SK-N-SH treated with all-trans-retinoic acid at 6 μM for 48 hours (cell line): Measurements from ENCODE around the gene SSUH2.

ENCODE experiments used
- ATAC-seq: fragments of 200-7000 bp; cut with Tn5 transposase; 3 replicates; pipeline ENCODE4 v1.9.1; 2020; ENCODE audit warnings: mild to moderate bottlenecking, moderate library complexity
- ARNTL ChIP-seq: fragments of 450-650 bp; formaldehyde crosslinking; IDR thresholded peaks from 2 replicates; pipeline ENCODE4 v1.5.0; 2020; ENCODE audit warnings: low read depth, mild to moderate bottlenecking, moderate library complexity, borderline replicate concordance
- BACH2 ChIP-seq: fragments of 250-450 bp; sonication (Bioruptor Pico); IDR thresholded peaks from 2 replicates; pipeline ENCODE4 v1.9.0; 2021; ENCODE audit warnings: mild to moderate bottlenecking, borderline replicate concordance
- ESRRG ChIP-seq: fragments of 250-450 bp; sonication (Bioruptor Pico); IDR thresholded peaks from 2 replicates; pipeline ENCODE4 v1.6.1; 2021; ENCODE audit warnings: mild to moderate bottlenecking
- GLIS3 ChIP-seq: fragments of 250-450 bp; sonication (Bioruptor Pico); IDR thresholded peaks from 2 replicates; pipeline ENCODE4 v1.5.0; 2020; ENCODE audit warnings: mild to moderate bottlenecking, moderate library complexity
- ISL1 ChIP-seq: fragments of 250-450 bp; sonication (Bioruptor Pico); IDR thresholded peaks from 2 replicates; pipeline ENCODE4 v2.1.2; 2022; ENCODE audit warnings: mild to moderate bottlenecking, moderate library complexity
- OSR1 ChIP-seq: fragments of 250-450 bp; sonication (Bioruptor Pico); IDR thresholded peaks from 2 replicates; pipeline ENCODE4 v1.8.0; 2022; ENCODE audit warnings: moderate library complexity, mild to moderate bottlenecking, inconsistent platforms
- PPARA ChIP-seq: fragments of 250-450 bp; sonication (Bioruptor Pico); IDR thresholded peaks from 2 replicates; pipeline ENCODE4 v1.5.0; 2020; ENCODE audit warnings: mild to moderate bottlenecking, borderline replicate concordance
- RARB ChIP-seq: fragments of 250-450 bp; sonication (Bioruptor Pico); IDR thresholded peaks from 2 replicates; pipeline ENCODE4 v1.8.0; 2021; ENCODE audit warnings: mild to moderate bottlenecking, moderate library complexity
- SNAI2 ChIP-seq: fragments of 250-450 bp; sonication (Bioruptor Pico); IDR thresholded peaks from 2 replicates; pipeline ENCODE4 v1.5.0; 2020; ENCODE audit warnings: mild to moderate bottlenecking, moderate library complexity
- TOX ChIP-seq: fragments of 250-450 bp; sonication (Bioruptor Pico); IDR thresholded peaks from 2 replicates; pipeline ENCODE4 v1.8.0; 2021; ENCODE audit warnings: mild to moderate bottlenecking, moderate library complexity, borderline replicate concordance
- ZC3H10 ChIP-seq: fragments of 250-450 bp; sonication (Bioruptor Pico); IDR thresholded peaks from 2 replicates; pipeline ENCODE4 v1.5.1; 2021; ENCODE audit warnings: mild to moderate bottlenecking, moderate library complexity
- ZFP3 ChIP-seq: fragments of 250-450 bp; sonication (Bioruptor Pico); IDR thresholded peaks from 2 replicates; pipeline ENCODE4 v1.5.0; 2020; ENCODE audit warnings: mild to moderate bottlenecking, moderate library complexity
- ZFP30 ChIP-seq: fragments of 450-650 bp; formaldehyde crosslinking; IDR thresholded peaks from 2 replicates; pipeline ENCODE4 v1.5.0; 2022; ENCODE audit warnings: mild to moderate bottlenecking, moderate library complexity
- ZNF565 ChIP-seq: fragments of 450-650 bp; formaldehyde crosslinking; conservative IDR thresholded peaks from 2 replicates; pipeline ENCODE4 v1.5.0; 2020; ENCODE audit warnings: low read depth, mild to moderate bottlenecking, moderate library complexity
- ZNF8 ChIP-seq: fragments of 450-650 bp; formaldehyde crosslinking; IDR thresholded peaks from 2 replicates; pipeline ENCODE4 v1.5.0; 2020; ENCODE audit warnings: mild to moderate bottlenecking, moderate library complexity
- TF ChIP-seq, protein P1 (sequence below): fragments of 250-450 bp; sonication (Bioruptor Pico); IDR thresholded peaks from 2 replicates; pipeline ENCODE4 v1.8.0; 2021; ENCODE audit warnings: low read depth, mild to moderate bottlenecking, moderate library complexity, borderline replicate concordance
- TF ChIP-seq, protein P2 (sequence below): fragments of 250-450 bp; sonication (Bioruptor Pico); IDR thresholded peaks from 2 replicates; pipeline ENCODE4 v1.5.1; 2021; ENCODE audit warnings: mild to moderate bottlenecking, moderate library complexity
- TF ChIP-seq, protein P3 (sequence below): fragments of 250-450 bp; sonication (Bioruptor Pico); IDR thresholded peaks from 2 replicates; pipeline ENCODE4 v1.5.0; 2020; ENCODE audit warnings: mild to moderate bottlenecking, moderate library complexity
- TF ChIP-seq, protein P4 (sequence below): fragments of 250-450 bp; sonication (Bioruptor Pico); IDR thresholded peaks from 2 replicates; pipeline ENCODE4 v1.8.0; 2020; ENCODE audit warnings: mild to moderate bottlenecking, moderate library complexity, borderline replicate concordance
- TF ChIP-seq, protein P5 (sequence below): fragments of 250-450 bp; sonication (Bioruptor Pico); IDR thresholded peaks from 2 replicates; pipeline ENCODE4 v1.5.1; 2020; ENCODE audit warnings: low read depth, mild to moderate bottlenecking, moderate library complexity

The SSUH2 gene

DNA sequence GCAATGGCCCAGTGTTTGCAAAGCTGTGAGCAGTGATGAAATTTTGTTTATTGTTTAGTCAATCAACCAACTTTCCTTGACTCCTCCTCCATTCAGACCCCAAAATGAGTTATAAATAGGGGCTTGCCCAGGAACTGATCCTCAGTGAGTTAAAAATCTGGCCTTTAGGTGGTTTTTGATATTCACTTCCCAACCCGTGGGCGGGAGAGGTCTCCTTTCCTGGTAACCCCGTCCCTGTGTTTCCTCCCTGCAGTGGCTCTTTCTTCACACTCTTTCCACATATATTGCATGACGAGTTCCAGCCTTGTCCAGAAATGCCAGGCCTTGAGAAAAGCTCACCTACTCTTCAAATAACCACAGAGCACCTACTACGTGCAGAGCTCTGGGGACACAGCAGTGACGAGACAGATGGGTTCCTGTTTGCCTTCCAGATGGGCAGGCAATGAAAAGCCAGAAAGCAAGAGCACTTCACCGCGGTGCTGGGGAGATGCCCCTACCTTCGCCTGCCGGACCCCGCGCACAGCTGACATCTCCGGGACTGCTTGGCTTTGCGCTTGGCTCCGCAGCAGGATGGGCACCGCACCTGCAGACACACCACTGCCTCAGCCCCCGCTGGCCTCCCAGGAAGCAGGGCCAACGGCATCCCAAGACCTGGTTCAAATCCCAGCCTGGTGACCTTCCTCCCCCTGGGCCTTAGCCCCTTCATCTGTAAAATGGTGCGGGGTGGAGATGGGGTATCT, 17.2 kb downstream of the SSUH2 start:
- TF ChIP-seq GLIS3 (CRISPR knock-in tag) (no peak), ZFP30 (CRISPR knock-in tag) (no peak), SNAI2 (CRISPR knock-in tag) (no peak), ZNF8 (CRISPR knock-in tag) (no peak), ZNF565 (CRISPR knock-in tag) (no peak), RARB (CRISPR knock-in tag) (no peak), ESRRG (CRISPR knock-in tag) (no peak), ZFP3 (CRISPR knock-in tag) (no peak)
- TF ChIP-seq, protein P1, sequence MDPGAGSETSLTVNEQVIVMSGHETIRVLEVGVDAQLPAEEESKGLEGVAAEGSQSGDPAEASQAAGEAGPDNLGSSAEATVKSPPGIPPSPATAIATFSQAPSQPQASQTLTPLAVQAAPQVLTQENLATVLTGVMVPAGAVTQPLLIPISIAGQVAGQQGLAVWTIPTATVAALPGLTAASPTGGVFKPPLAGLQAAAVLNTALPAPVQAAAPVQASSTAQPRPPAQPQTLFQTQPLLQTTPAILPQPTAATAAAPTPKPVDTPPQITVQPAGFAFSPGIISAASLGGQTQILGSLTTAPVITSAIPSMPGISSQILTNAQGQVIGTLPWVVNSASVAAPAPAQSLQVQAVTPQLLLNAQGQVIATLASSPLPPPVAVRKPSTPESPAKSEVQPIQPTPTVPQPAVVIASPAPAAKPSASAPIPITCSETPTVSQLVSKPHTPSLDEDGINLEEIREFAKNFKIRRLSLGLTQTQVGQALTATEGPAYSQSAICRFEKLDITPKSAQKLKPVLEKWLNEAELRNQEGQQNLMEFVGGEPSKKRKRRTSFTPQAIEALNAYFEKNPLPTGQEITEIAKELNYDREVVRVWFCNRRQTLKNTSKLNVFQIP, result no peak
- no peak for ATAC-seq

DNA sequence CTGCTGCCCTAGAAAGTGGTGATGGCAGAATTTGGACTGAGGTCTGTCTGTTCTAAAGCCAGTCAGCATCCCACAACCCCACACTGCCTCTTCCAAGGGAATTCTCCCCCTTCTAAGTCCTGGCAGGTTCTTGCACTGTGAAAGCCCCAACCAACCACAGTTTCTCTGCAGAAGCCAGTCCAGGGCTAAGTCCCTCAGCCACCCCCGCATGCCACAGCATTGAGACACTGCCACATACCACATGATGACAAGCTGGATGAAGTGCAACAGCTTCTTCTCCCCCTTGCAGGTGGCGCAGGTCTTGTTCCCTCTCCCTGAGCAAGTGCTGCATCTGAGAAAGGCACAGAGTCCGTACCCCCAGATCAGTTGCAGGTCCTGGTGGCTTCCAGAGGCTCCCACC, 18.6 kb downstream of the SSUH2 start:
- TF ChIP-seq ESRRG (CRISPR knock-in tag), result no peak
- no peak for TF ChIP-seq ISL1
- no peak for TF ChIP-seq BACH2
- TF ChIP-seq PPARA (CRISPR knock-in tag), result no peak
- TF ChIP-seq, protein P2, sequence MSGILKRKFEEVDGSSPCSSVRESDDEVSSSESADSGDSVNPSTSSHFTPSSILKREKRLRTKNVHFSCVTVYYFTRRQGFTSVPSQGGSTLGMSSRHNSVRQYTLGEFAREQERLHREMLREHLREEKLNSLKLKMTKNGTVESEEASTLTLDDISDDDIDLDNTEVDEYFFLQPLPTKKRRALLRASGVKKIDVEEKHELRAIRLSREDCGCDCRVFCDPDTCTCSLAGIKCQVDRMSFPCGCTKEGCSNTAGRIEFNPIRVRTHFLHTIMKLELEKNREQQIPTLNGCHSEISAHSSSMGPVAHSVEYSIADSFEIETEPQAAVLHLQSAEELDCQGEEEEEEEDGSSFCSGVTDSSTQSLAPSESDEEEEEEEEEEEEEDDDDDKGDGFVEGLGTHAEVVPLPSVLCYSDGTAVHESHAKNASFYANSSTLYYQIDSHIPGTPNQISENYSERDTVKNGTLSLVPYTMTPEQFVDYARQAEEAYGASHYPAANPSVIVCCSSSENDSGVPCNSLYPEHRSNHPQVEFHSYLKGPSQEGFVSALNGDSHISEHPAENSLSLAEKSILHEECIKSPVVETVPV (CRISPR knock-in tag), result no peak
- TF ChIP-seq ZFP3 (CRISPR knock-in tag), result no peak
- no peak for TF ChIP-seq ARNTL
- no peak for TF ChIP-seq TOX
- TF ChIP-seq, protein P1, result no peak
- no peak for TF ChIP-seq ZFP30 (CRISPR knock-in tag)
- ATAC-seq, result no peak

DNA sequence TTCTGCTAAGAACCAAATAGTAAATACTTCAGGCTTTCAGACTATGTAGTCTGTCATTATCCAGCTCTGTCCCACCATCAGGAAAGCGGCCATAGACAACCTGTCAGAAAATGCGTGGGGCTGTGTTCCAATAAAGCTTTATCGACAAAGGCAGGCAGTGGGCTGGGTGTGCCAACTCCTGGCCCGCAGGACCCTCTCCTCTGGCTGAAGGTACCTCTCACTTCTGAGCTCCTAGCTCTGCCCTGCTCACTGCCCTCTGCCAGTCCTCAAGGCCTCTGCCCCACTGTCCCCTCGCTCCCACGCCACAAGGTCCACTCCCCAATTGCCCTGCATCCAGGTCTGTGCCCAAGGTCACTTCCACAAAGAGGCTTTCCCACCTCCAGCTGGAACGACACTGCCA, 20.0 kb downstream of the SSUH2 start:
- no peak for ATAC-seq
- TF ChIP-seq OSR1 (CRISPR knock-in tag), result no peak
- TF ChIP-seq, protein P2 (CRISPR knock-in tag), result no peak
- TF ChIP-seq ZFP30 (CRISPR knock-in tag), result no peak
- TF ChIP-seq, protein P3, sequence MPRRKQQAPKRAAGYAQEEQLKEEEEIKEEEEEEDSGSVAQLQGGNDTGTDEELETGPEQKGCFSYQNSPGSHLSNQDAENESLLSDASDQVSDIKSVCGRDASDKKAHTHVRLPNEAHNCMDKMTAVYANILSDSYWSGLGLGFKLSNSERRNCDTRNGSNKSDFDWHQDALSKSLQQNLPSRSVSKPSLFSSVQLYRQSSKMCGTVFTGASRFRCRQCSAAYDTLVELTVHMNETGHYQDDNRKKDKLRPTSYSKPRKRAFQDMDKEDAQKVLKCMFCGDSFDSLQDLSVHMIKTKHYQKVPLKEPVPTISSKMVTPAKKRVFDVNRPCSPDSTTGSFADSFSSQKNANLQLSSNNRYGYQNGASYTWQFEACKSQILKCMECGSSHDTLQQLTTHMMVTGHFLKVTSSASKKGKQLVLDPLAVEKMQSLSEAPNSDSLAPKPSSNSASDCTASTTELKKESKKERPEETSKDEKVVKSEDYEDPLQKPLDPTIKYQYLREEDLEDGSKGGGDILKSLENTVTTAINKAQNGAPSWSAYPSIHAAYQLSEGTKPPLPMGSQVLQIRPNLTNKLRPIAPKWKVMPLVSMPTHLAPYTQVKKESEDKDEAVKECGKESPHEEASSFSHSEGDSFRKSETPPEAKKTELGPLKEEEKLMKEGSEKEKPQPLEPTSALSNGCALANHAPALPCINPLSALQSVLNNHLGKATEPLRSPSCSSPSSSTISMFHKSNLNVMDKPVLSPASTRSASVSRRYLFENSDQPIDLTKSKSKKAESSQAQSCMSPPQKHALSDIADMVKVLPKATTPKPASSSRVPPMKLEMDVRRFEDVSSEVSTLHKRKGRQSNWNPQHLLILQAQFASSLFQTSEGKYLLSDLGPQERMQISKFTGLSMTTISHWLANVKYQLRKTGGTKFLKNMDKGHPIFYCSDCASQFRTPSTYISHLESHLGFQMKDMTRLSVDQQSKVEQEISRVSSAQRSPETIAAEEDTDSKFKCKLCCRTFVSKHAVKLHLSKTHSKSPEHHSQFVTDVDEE (CRISPR knock-in tag), result no peak
- TF ChIP-seq RARB (CRISPR knock-in tag), result no peak
- TF ChIP-seq, protein P4, sequence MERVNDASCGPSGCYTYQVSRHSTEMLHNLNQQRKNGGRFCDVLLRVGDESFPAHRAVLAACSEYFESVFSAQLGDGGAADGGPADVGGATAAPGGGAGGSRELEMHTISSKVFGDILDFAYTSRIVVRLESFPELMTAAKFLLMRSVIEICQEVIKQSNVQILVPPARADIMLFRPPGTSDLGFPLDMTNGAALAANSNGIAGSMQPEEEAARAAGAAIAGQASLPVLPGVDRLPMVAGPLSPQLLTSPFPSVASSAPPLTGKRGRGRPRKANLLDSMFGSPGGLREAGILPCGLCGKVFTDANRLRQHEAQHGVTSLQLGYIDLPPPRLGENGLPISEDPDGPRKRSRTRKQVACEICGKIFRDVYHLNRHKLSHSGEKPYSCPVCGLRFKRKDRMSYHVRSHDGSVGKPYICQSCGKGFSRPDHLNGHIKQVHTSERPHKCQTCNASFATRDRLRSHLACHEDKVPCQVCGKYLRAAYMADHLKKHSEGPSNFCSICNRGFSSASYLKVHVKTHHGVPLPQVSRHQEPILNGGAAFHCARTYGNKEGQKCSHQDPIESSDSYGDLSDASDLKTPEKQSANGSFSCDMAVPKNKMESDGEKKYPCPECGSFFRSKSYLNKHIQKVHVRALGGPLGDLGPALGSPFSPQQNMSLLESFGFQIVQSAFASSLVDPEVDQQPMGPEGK (CRISPR knock-in tag), result no peak
- TF ChIP-seq ZNF8 (CRISPR knock-in tag), result no peak
- TF ChIP-seq PPARA (CRISPR knock-in tag), result no peak
- TF ChIP-seq, protein P5, sequence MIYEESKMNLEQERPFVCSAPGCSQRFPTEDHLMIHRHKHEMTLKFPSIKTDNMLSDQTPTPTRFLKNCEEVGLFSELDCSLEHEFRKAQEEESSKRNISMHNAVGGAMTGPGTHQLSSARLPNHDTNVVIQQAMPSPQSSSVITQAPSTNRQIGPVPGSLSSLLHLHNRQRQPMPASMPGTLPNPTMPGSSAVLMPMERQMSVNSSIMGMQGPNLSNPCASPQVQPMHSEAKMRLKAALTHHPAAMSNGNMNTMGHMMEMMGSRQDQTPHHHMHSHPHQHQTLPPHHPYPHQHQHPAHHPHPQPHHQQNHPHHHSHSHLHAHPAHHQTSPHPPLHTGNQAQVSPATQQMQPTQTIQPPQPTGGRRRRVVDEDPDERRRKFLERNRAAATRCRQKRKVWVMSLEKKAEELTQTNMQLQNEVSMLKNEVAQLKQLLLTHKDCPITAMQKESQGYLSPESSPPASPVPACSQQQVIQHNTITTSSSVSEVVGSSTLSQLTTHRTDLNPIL, result no peak
- no peak for TF ChIP-seq GLIS3 (CRISPR knock-in tag)
- no peak for TF ChIP-seq SNAI2 (CRISPR knock-in tag)
- TF ChIP-seq ZC3H10 (CRISPR knock-in tag), result no peak
- TF ChIP-seq BACH2, result no peak
